Cortex of kidney (tissue), 1 donor: Measurements from ENCODE around the gene SYAP1.
"Not testable (repeated sequence)": the region's sequence is repeated elsewhere in the genome, so short reads cannot be mapped to it uniquely, and the experiment has no call there.

Experiments
- DNase-seq: peaks from one replicate; lab custom pipeline; 2025; lab: John Stamatoyannopoulos, UW

Gene SYAP1

DNA sequence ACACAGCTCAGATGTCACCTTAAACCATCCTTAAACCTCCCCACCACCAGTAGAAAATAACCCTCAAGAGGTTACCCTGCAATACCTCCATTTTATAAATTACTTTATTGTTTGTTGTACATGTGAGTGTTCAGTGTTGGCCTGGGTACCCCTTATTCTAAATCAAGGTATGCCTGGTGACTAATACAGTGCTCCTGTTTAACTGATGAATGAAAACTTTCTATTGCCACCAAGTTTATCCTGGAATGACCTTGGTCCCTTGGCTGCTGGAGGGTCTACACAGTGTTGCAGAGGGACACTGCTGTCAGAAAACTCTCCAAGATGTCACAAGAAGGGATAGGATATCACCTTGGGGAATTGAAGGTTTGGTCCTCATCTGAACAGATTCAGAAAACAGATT lies 59.6 kb downstream of the SYAP1 start:
- no peak for DNase-seq

GRCh38 chrX:16779815-16780214 lies 60.4 kb downstream of the SYAP1 start:
- not testable (repeated sequence) for DNase-seq

- DNase-seq = no peak
These were observed 64.0 kb downstream of the SYAP1 start for GRCh38 chrX:16783452-16783851.

GRCh38 chrX:16784440-16784839 lies 65.0 kb downstream of the SYAP1 start:
- DNase-seq = not testable (repeated sequence)

GRCh38 chrX:16785247-16786138 lies 66.1 kb downstream of the SYAP1 start:
- DNase-seq = no peak

GRCh38 chrX:16786139-16786790 lies 66.9 kb downstream of the SYAP1 start, which contains the start of gene TXLNG:
TSS of gene TXLNG (plus strand) at chrX:16786466. CDS start at chrX:16786488, 22 bp downstream.
- peak; percentile 7 for DNase-seq

GRCh38 chrX:16786791-16787735 lies 67.7 kb downstream of the SYAP1 start:
- no peak for DNase-seq

- DNase-seq = no peak
These were observed 69.1 kb downstream of the SYAP1 start for GRCh38 chrX:16788477-16788876.

DNA sequence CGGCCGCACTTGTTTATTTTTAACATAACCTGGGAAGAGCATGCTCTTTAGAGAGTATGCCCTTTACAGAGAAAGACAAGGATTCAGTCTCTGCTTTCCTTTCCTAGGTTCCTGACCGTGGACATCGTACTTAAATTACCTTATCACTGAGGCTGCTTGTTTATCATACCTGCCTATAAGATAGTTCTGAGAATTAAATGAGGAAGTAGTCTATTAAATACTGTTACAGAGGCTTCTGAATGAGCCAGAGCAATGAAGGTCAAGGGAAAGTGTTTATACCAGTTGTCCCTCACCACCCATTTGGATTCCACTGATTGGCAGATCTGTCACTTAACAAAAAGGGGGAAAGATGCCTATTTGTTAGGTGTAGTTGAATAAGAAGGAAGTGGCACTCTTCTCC lies 76.9 kb downstream of the SYAP1 start:
- no peak for DNase-seq

DNA sequence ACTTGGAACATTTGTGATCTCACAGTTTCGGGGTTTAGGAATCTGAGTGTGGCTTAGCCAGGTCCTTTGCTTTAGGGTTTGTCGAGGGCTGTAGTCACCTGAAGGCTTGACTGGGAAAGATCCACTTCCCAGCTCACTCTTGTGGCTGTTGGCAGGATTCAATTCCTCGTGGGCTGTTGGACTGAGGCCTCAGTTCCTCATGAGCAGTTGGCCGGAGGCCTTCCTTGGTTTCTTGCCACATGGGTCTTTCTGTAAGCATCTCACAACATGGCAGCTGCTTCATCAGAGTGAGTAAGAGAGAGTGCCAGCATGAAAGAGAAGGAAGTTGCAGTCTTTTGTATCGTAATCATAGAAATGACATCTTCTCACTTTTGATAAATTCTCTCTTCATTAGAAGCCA lies 77.9 kb downstream of the SYAP1 start:
- DNase-seq = no peak

DNA sequence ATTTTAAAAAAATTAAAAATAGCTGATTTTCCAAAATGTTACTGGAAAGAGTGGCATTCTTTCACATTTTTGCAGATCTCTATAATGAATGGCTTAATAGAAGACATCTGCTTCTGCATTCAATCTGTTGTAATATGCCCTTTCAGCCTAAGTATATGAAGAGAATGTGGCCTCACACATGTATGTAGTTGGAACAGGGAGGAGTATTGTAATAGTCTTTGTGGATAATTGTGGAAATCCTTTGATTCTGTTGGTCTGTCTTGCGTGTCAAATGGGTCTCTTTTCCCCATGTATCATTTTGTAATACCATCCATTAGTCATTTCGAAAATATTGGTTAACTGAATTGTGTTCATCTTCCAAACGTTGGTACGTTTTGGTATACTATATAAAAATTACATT lies 78.4 kb downstream of the SYAP1 start:
- DNase-seq = no peak

- DNase-seq = no peak
These were observed 85.6 kb downstream of the SYAP1 start for GRCh38 chrX:16804923-16805464.

GRCh38 chrX:16807548-16807947 lies 88.1 kb downstream of the SYAP1 start:
- DNase-seq = no peak

- DNase-seq = no peak
These were observed 88.6 kb downstream of the SYAP1 start for GRCh38 chrX:16807976-16808542.

- no peak for DNase-seq
These were observed 95.2 kb downstream of the SYAP1 start for GRCh38 chrX:16814597-16814996.
